Right lobe of liver (tissue), 6 donors: ENCODE results near the gene SLC10A7. TPM values are rescaled to one million over a fixed set of nuclear protein-coding genes. Genes with fewer than 3 reads are reported as not detected.

Experiments
- ATAC-seq, 4 donors: fragments of 200-7000 bp; cut with Tn5 transposase; one replicate each; pipeline ENCODE4 v1.9.1; 2020; ENCODE audit warnings: mild to moderate bottlenecking in 4 of 4, moderate library complexity in 4 of 4
- DNase-seq, 3 donors: peaks; one replicate each; pipeline ENCODE4 v3.0.0-alpha.2; 2020
- H3K27ac ChIP-seq, 3 donors: fragments of 200-600 bp; one replicate each; pipeline ENCODE4 v1.8.0; 2022
- H3K27me3 ChIP-seq, 2 donors: fragments of 200-600 bp; one replicate each; pipeline ENCODE4 v1.8.0; 2022
- H3K36me3 ChIP-seq, 4 donors: fragments of 200-600 bp; sonication (generic) in 1 of 4; one replicate each; pipeline versions ENCODE4 v1.5.1 to v1.8.0; 2017 to 2022; ENCODE audit warnings: control low read depth in 1 of 4
- H3K4me1 ChIP-seq, 4 donors: fragments of 200-600 bp; sonication (generic) in 1 of 4; one replicate each; pipeline versions ENCODE4 v1.5.1 to v1.8.0; 2017 to 2022; ENCODE audit warnings: control low read depth in 1 of 4
- H3K4me3 ChIP-seq, 3 donors: fragments of 200-600 bp; one replicate each; pipeline ENCODE4 v1.8.0; 2022
- H3K9me3 ChIP-seq, 4 donors: fragments of 200-600 bp; sonication (generic) in 1 of 4; one replicate each; pipeline versions ENCODE4 v1.5.1 to v1.8.0; 2017 to 2022; ENCODE audit warnings: control low read depth in 1 of 4
- POLR2A ChIP-seq: fragments of 450-650 bp; IDR thresholded peaks from one replicate; pipeline ENCODE4 v1.6.1; 2017; ENCODE audit warnings: antibody characterized with exemption, mild to moderate bottlenecking
- WGBS: methylation state at CpG from one replicate; pipeline ENCODE4 v1.1.6; 2018; ENCODE audit warnings: low coverage, low lambda C conversion rate; ENCODE audit not compliant: insufficient coverage; ENCODE audit errors: missing lambda C conversion rate; 5-methylcytosine and 5-hydroxymethylcytosine counted together
- intact Hi-C, 2 donors: fragments of 100-400 bp; cut with DNase I; formaldehyde crosslinking; loops; one replicate each; pipeline versions ENCODE4 v1.11.2 to v1.14.1; 2022
- total RNA-seq, 6 experiments: library from RNA; depleted of rRNA in 2 of 6; stranded (reverse); fragments of >200 nt in 2 of 6; fragmentation: NEBNext Ultra II Directional in 3 of 6; extraction: Animal tissue kit (Norgen Biotek cat#: 25700) in 3 of 6; gene quantifications; one replicate each; pipeline versions ENCODE4 v1.1.0 to v1.2.4, GENCODE V29; 2016 to 2023
- TF ChIP-seq, protein P1 (sequence below), 4 donors: fragments of 200-600 bp in 3 of 4; fragments of 450-650 bp in 1 of 4; IDR thresholded peaks; one replicate each; pipeline versions ENCODE4 v1.5.1 to v1.8.0; 2016 to 2022; ENCODE audit warnings: antibody characterized with exemption in 4 of 4, mild to moderate bottlenecking in 2 of 4
- donor health status: DM: no; HTN: yes; CAD: no.
- donor health status: DM: no; HTN: no; CAD: no.
- donor health status: DM: no; HTN: no; CAD: no.
- donor health status: DM: no; HTN: yes; CAD: no.
- donor health status: DM: no; HTN: yes; CAD: no.

The SLC10A7 gene
- total RNA-seq, 6 experiments from 2014 or later, result 6.3 to 13.5 (median 9.5) TPM

DNA sequence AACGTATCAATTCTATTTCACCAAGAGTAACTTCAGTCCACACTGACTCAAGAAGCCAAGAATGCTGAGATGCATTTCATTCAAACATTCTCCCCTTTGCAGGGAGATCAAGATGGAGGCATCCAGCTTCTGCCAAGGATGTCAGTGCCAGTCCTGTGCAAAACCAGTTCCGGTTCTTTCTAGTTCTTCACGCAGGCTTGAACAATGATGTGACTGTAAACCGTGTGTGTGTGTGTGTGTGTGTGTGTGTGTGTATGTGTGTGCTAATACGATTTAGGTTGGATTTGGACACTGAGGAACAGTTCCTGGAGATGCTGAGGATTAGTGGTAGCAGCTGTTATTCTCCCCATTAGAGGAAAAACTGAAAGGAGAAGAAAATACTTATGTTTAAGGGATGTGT lies 307.5 kb downstream of the SLC10A7 start, which contains the start of gene REELD1:
Gene REELD1, plus strand, starts transcription at position 301 of the 400 bp plus-strand sequence. CDS start 2,415 bp downstream, outside the sequence.
- 94% methylated on average over 3 of the region's 5 CpGs for WGBS
- no peak for DNase-seq
- Histone ChIP-seq H3K4me3 (no peak within 1 kb of the TSS), H3K4me1 (no peaks in the 10 kb centered on the region), H3K27me3 (no peaks in the 10 kb centered on the region), H3K36me3 (no peaks in the 10 kb centered on the region), H3K9me3 (no peaks in the 10 kb centered on the region), H3K27ac (no peak within 1 kb of the TSS)
- no peak for TF ChIP-seq POLR2A
- TF ChIP-seq, protein P1, sequence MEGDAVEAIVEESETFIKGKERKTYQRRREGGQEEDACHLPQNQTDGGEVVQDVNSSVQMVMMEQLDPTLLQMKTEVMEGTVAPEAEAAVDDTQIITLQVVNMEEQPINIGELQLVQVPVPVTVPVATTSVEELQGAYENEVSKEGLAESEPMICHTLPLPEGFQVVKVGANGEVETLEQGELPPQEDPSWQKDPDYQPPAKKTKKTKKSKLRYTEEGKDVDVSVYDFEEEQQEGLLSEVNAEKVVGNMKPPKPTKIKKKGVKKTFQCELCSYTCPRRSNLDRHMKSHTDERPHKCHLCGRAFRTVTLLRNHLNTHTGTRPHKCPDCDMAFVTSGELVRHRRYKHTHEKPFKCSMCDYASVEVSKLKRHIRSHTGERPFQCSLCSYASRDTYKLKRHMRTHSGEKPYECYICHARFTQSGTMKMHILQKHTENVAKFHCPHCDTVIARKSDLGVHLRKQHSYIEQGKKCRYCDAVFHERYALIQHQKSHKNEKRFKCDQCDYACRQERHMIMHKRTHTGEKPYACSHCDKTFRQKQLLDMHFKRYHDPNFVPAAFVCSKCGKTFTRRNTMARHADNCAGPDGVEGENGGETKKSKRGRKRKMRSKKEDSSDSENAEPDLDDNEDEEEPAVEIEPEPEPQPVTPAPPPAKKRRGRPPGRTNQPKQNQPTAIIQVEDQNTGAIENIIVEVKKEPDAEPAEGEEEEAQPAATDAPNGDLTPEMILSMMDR (IDR thresholded peaks at IDR 0.05), result no peak
- ATAC-seq, result no peak
- intact Hi-C loops, result no loop called here

DNA sequence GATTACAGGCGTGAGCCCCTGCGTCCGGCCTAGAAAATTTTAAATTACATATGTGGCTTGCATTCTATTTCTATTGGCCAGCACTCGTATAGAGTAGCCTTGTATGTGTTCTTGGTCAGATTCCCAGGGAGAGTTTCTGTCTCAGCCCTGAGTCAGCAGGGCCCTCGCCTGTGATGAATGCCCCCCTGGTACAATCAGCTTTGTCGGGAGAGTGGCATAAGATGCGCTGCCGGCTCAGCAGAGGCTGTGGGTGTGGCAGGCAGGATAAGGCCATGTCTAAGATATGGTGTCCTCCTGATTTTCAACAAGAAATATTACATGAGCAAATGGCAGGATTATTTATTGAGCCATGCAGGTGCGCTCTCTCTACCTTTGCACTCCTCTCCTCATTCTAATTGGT lies 309.0 kb downstream of the SLC10A7 start:
- H3K4me3 ChIP-seq, result no peak overlapping the region
- H3K27me3 ChIP-seq, result no peaks in the 10 kb centered on the region
- no peaks in the 10 kb centered on the region for H3K4me1 ChIP-seq
- DNase-seq, result no peak
- H3K36me3 ChIP-seq, result no peaks in the 10 kb centered on the region
- no peak for ATAC-seq
- H3K9me3 ChIP-seq, result no peaks in the 10 kb centered on the region
- TF ChIP-seq POLR2A, result no peak
- TF ChIP-seq, protein P1 (IDR thresholded peaks at IDR 0.05), result no peak
- H3K27ac ChIP-seq, result no peak overlapping the region
- WGBS, result 84% methylated on average over 9 of the region's 9 CpGs
- intact Hi-C loops, result no loop called here

DNA sequence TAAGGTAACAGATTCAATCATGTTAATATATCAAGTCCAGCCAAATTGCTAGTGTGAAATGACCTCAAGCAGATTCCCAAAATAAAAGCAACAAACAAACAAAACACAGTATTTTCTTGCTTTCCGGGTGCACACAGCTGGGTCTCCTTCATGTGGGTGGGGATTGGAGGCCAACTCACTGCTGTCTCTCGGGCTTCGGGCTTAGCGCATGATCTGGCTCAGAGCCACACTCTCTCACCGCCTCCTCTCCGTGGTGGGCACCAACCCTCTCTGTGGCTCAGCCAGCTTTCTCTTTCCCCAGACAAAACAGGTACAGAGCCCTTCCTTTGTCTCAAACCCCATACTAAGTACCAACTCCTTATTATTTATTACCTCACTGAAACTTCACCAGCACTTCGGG lies 310.3 kb downstream of the SLC10A7 start:
- ATAC-seq (no peak), DNase-seq (no peak)
- 81% methylated on average over 3 of the region's 7 CpGs for WGBS
- Histone ChIP-seq H3K9me3 (no peaks in the 10 kb centered on the region), H3K36me3 (no peaks in the 10 kb centered on the region), H3K27me3 (no peaks in the 10 kb centered on the region), H3K4me3 (no peak overlapping the region), H3K27ac (no peak overlapping the region), H3K4me1 (no peaks in the 10 kb centered on the region)
- intact Hi-C loops, result no loop called here
- no peak for TF ChIP-seq POLR2A
- TF ChIP-seq, protein P1 (IDR thresholded peaks at IDR 0.05), result no peak

DNA sequence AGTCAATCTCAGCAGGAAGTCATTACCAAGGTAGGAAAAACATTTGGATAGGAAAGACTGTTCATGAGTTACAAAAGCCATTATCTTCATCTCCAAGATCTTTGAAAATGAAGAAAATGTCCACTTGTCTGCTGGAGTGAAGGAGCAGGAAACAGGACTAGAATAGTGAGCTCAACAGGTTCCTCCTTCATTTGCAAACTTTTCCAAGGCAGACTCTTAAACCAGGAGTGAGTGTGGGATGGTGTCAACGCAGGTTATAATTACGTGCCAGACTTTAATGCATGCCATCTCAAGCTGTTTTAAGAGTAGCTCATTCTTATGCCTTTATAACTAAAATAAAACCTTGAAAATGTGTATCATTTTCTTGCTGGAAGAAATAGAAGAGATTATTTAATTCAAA lies 310.9 kb downstream of the SLC10A7 start:
- TF ChIP-seq, protein P1 (IDR thresholded peaks at IDR 0.05), result no peak
- TF ChIP-seq POLR2A, result no peak
- no peak for DNase-seq
- no peaks in the 10 kb centered on the region for H3K27me3 ChIP-seq
- no peaks in the 10 kb centered on the region for H3K9me3 ChIP-seq
- 75% methylated on average over 2 of the region's 2 CpGs for WGBS
- ATAC-seq, result no peak
- no peak overlapping the region for H3K4me3 ChIP-seq
- H3K27ac ChIP-seq, result no peak overlapping the region
- intact Hi-C loops, result no loop called here
- no peaks in the 10 kb centered on the region for H3K36me3 ChIP-seq
- H3K4me1 ChIP-seq, result no peaks in the 10 kb centered on the region

DNA sequence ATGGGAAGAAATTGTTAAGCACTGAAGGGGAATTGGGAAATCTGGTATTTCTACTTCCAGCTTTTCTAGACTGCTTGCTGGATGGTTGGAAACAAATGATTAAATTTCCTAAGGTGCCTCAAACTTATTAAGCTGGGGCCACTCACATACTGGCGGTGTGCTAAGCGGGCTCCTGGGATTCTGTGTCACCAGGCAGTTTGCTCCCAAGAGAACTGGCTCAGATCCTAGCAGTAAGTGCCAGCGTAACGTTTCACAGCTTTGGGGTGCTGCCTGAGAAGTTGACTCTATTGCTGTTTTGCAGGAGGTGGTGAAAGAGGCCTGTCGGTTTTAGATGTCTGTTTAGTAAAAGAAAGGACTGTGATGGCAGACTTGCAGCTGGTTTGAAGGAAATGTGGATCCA lies 314.3 kb downstream of the SLC10A7 start:
- WGBS, result 70% methylated on average over 4 of the region's 5 CpGs
- Histone ChIP-seq H3K36me3 (no peaks in the 10 kb centered on the region), H3K4me3 (no peak overlapping the region), H3K27ac (no peak overlapping the region), H3K27me3 (no peaks in the 10 kb centered on the region), H3K9me3 (no peaks in the 10 kb centered on the region), H3K4me1 (no peaks in the 10 kb centered on the region)
- intact Hi-C loops, result no loop called here
- TF ChIP-seq, protein P1 (IDR thresholded peaks at IDR 0.05), result no peak
- no peak for TF ChIP-seq POLR2A
- ATAC-seq (no peak), DNase-seq (no peak)
